ENCODE data around the gene SAMD13.

SAMD13 gene

GRCh38 chr1:84352298-84353106 is 51.0 kb downstream of the SAMD13 start:
- no peaks in the 10 kb centered on the region for H3K36me3 ChIP-seq (ENCODE audit: control insufficient read depth, insufficient read depth, low read length)
- H3K27me3 ChIP-seq (replicated peaks; ENCODE audit: control insufficient read depth, insufficient read depth, low read length): no peaks in the 10 kb centered on the region; the same call in 1 of the 2 replicates
- no peak overlapping the region for H3K4me3 ChIP-seq (replicated peaks; ENCODE audit: low read depth, low read length)
- TF ChIP-seq CTCF (IDR thresholded peaks at IDR 0.05; ENCODE audit: insufficient read depth, low read length, poor library complexity, severe bottlenecking): no peak
- DNase-seq (ENCODE audit: extremely low read depth, insufficient read length): no peak

GRCh38 chr1:84353695-84354094 is 52.2 kb downstream of the SAMD13 start:
- TF ChIP-seq CTCF (IDR thresholded peaks at IDR 0.05; ENCODE audit: insufficient read depth, low read length, poor library complexity, severe bottlenecking): no peak
- DNase-seq (ENCODE audit: extremely low read depth, insufficient read length): no peak

GRCh38 chr1:84355556-84355955 is 54.0 kb downstream of the SAMD13 start:
- TF ChIP-seq CTCF (IDR thresholded peaks at IDR 0.05; ENCODE audit: insufficient read depth, low read length, poor library complexity, severe bottlenecking): no peak
- DNase-seq (ENCODE audit: extremely low read depth, insufficient read length): no peak
- Histone ChIP-seq H3K36me3 (ENCODE audit: control insufficient read depth, insufficient read depth, low read length) (no peaks in the 10 kb centered on the region), H3K4me3 (replicated peaks; ENCODE audit: low read depth, low read length) (no peak overlapping the region), H3K27me3 (replicated peaks; ENCODE audit: control insufficient read depth, insufficient read depth, low read length) (no peaks in the 10 kb centered on the region; the same call in 1 of the 2 replicates)

More at GRCh38 chr1:84353695-84354094, 52.2 kb downstream of the SAMD13 start:
- Histone ChIP-seq H3K27me3 (replicated peaks; ENCODE audit: control insufficient read depth, insufficient read depth, low read length) (no peaks in the 10 kb centered on the region; the same call in 1 of the 2 replicates), H3K36me3 (ENCODE audit: control insufficient read depth, insufficient read depth, low read length) (no peaks in the 10 kb centered on the region), H3K4me3 (replicated peaks; ENCODE audit: low read depth, low read length) (no peak overlapping the region)

- Histone ChIP-seq H3K27me3 (replicated peaks; ENCODE audit: control insufficient read depth, insufficient read depth, low read length) (no peaks in the 10 kb centered on the region; the same call in 1 of the 2 replicates), H3K4me3 (replicated peaks; ENCODE audit: low read depth, low read length) (no peak overlapping the region), H3K36me3 (ENCODE audit: control insufficient read depth, insufficient read depth, low read length) (no peaks in the 10 kb centered on the region)
- no peak for TF ChIP-seq CTCF (IDR thresholded peaks at IDR 0.05; ENCODE audit: insufficient read depth, low read length, poor library complexity, severe bottlenecking)
- no peak for DNase-seq (ENCODE audit: extremely low read depth, insufficient read length)
Observed at GRCh38 chr1:84356881-84357280, 55.4 kb downstream of the SAMD13 start.

GRCh38 chr1:84358695-84359094 is 57.2 kb downstream of the SAMD13 start:
- Histone ChIP-seq H3K36me3 (ENCODE audit: control insufficient read depth, insufficient read depth, low read length) (no peaks in the 10 kb centered on the region), H3K4me3 (replicated peaks; ENCODE audit: low read depth, low read length) (no peak overlapping the region), H3K27me3 (replicated peaks; ENCODE audit: control insufficient read depth, insufficient read depth, low read length) (no peaks in the 10 kb centered on the region; the same call in 1 of the 2 replicates)
- no peak for DNase-seq (ENCODE audit: extremely low read depth, insufficient read length)
- no peak for TF ChIP-seq CTCF (IDR thresholded peaks at IDR 0.05; ENCODE audit: insufficient read depth, low read length, poor library complexity, severe bottlenecking)

Measured in GM06990 (cell line).